Activated CD8-positive, alpha-beta T cell treated with anti-CD3 and anti-CD28 coated beads, Interleukin-2, amount 10 ng/mL, durations not matched to agents 7 days and 5 days (primary cell): ENCODE data around the gene FHIT. TPM values are rescaled to one million over a fixed set of nuclear protein-coding genes. Genes with fewer than 3 reads are reported as not detected.

Source experiments
- ATAC-seq: fragments of 150-1000 bp; cut with Tn5 transposase; one replicate; pipeline ENCODE4 v1.10.0; 2021; ENCODE audit warnings: moderate library complexity
- CTCF ChIA-PET: fragments of 350-600 bp; sonication (Branson Sonifier 250); formaldehyde crosslinking; loops from one replicate; lab custom pipeline; 2021; ENCODE audit warnings: antibody characterized with exemption; lab: Charles Lee
- POLR2A ChIA-PET: fragments of 350-600 bp; sonication (Branson Sonifier 250); formaldehyde crosslinking; loops from one replicate; lab custom pipeline; 2021; ENCODE audit warnings: antibody characterized with exemption; lab: Charles Lee
- DNase-seq: peaks from one replicate; pipeline ENCODE4 v3.0.0-alpha.2; 2020
- H3K27ac Mint-ChIP-seq: one replicate; pipeline ENCODE4 v1.8.0; 2021; ENCODE audit warnings: mild to moderate bottlenecking, mixed read lengths
- H3K27me3 Mint-ChIP-seq: one replicate; pipeline ENCODE4 v1.8.0; 2021; ENCODE audit warnings: low read depth, mixed read lengths
- H3K36me3 Mint-ChIP-seq: one replicate; pipeline ENCODE4 v1.8.0; 2021; ENCODE audit warnings: low read depth, mixed read lengths
- H3K4me1 Mint-ChIP-seq: one replicate; pipeline ENCODE4 v1.8.0; 2021; ENCODE audit warnings: low read depth, mixed read lengths
- H3K4me3 Mint-ChIP-seq: one replicate; pipeline ENCODE4 v1.8.0; 2021; ENCODE audit warnings: mild to moderate bottlenecking, mixed read lengths
- H3K9me3 Mint-ChIP-seq: one replicate; pipeline ENCODE4 v1.8.0; 2022; ENCODE audit warnings: mixed read lengths; ENCODE audit not compliant: insufficient read depth
- total RNA-seq, 2 experiments: library from RNA; stranded (reverse); gene quantifications; one replicate each; pipeline ENCODE4 v1.2.3, GENCODE V29; 2021

Gene FHIT
- total RNA-seq, 2 experiments from 2014 or later = 4.8 TPM

- ATAC-seq = no peak
- no peak for DNase-seq
- no peaks in the 10 kb centered on the region for H3K27me3 Mint-ChIP-seq
- H3K36me3 Mint-ChIP-seq = no peaks in the 10 kb centered on the region
- CTCF ChIA-PET = no interaction called here
- peaks cover 2% of the 10 kb centered on the region for H3K4me1 Mint-ChIP-seq
- H3K4me3 Mint-ChIP-seq = no peak overlapping the region
- POLR2A ChIA-PET = no interaction called here
- peaks cover 5% of the 10 kb centered on the region for H3K9me3 Mint-ChIP-seq
- no peak overlapping the region for H3K27ac Mint-ChIP-seq
These were observed 1343.0 kb downstream of the FHIT start for GRCh38 chr3:59908280-59908679.

DNA sequence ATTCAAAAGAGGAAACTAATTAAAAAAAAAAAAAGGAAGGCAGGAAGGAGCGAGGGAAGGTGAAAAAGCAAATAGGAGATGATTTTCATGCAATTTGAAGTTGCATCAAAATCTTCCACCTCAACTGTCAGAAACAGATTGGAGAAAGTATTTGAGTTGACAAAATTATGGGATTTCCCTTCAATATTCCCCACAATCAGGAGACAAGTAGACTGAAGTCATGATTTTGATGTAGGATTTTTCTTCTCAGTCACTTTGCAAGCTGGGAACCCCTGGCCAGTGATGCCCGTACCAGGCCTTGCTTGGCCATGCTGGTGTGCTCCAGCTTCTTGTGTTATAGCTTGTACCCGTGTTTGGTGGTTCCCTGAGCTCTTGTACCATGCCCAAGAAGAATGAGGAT, 1347.0 kb downstream of the FHIT start:
- Mint-ChIP-seq H3K9me3 (peaks cover 15% of the 10 kb centered on the region), H3K4me3 (no peak overlapping the region), H3K27me3 (no peaks in the 10 kb centered on the region), H3K36me3 (peaks cover 3% of the 10 kb centered on the region), H3K4me1 (peaks cover 2% of the 10 kb centered on the region), H3K27ac (no peak overlapping the region)
- ChIA-PET CTCF (no interaction called here), POLR2A (no interaction called here)
- ATAC-seq (no peak), DNase-seq (no peak)

- H3K36me3 Mint-ChIP-seq = peaks cover 7% of the 10 kb centered on the region
- CTCF ChIA-PET = no interaction called here
- peaks cover 11% of the 10 kb centered on the region for H3K4me1 Mint-ChIP-seq
- no peak overlapping the region for H3K4me3 Mint-ChIP-seq
- H3K27ac Mint-ChIP-seq = no peak overlapping the region
- H3K9me3 Mint-ChIP-seq = peaks cover 15% of the 10 kb centered on the region
- no peaks in the 10 kb centered on the region for H3K27me3 Mint-ChIP-seq
- POLR2A ChIA-PET = no interaction called here
- DNase-seq (no peak), ATAC-seq (no peak)
These were observed 1352.2 kb downstream of the FHIT start for GRCh38 chr3:59899061-59899460.

GRCh38 chr3:59895972-59896371, 1355.3 kb downstream of the FHIT start:
- DNase-seq = no peak

DNA sequence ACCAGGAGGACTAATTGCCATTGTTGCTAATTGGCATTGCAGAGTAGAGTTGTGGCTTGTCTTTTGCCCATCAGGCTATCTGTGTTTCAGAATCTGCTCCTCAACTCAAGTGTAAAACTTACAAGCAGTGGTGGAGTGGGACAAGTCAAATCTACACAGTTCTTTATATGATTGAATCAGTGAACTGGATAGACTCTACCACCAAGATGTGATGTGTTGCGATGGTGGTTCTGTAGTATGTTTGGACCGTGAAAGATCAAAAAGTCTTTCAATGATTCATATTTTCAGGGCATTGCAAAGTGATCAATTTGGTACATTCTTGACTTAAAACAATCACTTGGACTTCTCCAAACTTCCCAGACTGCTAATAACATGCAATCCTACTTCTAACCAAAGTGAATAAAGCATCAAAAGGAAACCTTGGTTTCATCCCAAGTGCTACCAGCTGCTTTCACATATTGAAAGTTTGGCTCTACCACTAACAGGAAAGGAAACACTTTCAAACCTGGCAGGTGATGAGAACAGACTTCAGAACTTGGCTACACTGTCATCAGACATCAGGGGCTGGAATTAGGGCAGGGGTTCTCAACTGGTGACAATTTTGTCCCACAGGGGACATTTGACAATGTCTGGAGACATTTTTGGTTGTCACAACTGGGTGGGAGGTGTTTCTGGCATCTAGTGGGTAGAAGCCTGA, 1356.7 kb downstream of the FHIT start:
- peaks cover 4% of the 10 kb centered on the region for H3K36me3 Mint-ChIP-seq
- no peak for ATAC-seq
- POLR2A ChIA-PET = no interaction called here
- H3K27me3 Mint-ChIP-seq = no peaks in the 10 kb centered on the region
- H3K4me1 Mint-ChIP-seq = peaks cover 11% of the 10 kb centered on the region
- H3K4me3 Mint-ChIP-seq = no peak overlapping the region
- CTCF ChIA-PET = no interaction called here
- H3K27ac Mint-ChIP-seq = no peak overlapping the region
- DNase-seq = no peak
- no peaks in the 10 kb centered on the region for H3K9me3 Mint-ChIP-seq

More at GRCh38 chr3:59895972-59896371, 1355.3 kb downstream of the FHIT start:
- Mint-ChIP-seq H3K4me1 (peaks cover 11% of the 10 kb centered on the region), H3K36me3 (peaks cover 4% of the 10 kb centered on the region), H3K9me3 (no peaks in the 10 kb centered on the region), H3K27ac (no peak overlapping the region), H3K4me3 (no peak overlapping the region), H3K27me3 (no peaks in the 10 kb centered on the region)
- CTCF ChIA-PET = no interaction called here
- POLR2A ChIA-PET = no interaction called here
- no peak for ATAC-seq

- CTCF ChIA-PET = no interaction called here
- Mint-ChIP-seq H3K27ac (no peak overlapping the region), H3K4me3 (no peak overlapping the region), H3K9me3 (no peaks in the 10 kb centered on the region), H3K27me3 (no peaks in the 10 kb centered on the region), H3K36me3 (peaks cover 2% of the 10 kb centered on the region), H3K4me1 (peaks cover 17% of the 10 kb centered on the region)
- no peak for DNase-seq
- POLR2A ChIA-PET = no interaction called here
- ATAC-seq = no peak
These were observed 1360.6 kb downstream of the FHIT start for GRCh38 chr3:59890639-59891038.

GRCh38 chr3:59886790-59887189, 1364.5 kb downstream of the FHIT start:
- Mint-ChIP-seq H3K36me3 (peaks cover 11% of the 10 kb centered on the region), H3K4me1 (peaks cover 24% of the 10 kb centered on the region), H3K27ac (no peak overlapping the region), H3K4me3 (no peak overlapping the region), H3K9me3 (peaks cover 6% of the 10 kb centered on the region), H3K27me3 (no peaks in the 10 kb centered on the region)
- no peak for DNase-seq
- ChIA-PET POLR2A (no interaction called here), CTCF (no interaction called here)
- ATAC-seq = no peak

- ChIA-PET CTCF (interaction anchor here (0.7 kb wide), 1 partner anchor 458 kb away, joined by 4 read pairs; no protein-coding TSS in a partner anchor), POLR2A (no interaction called here)
- Mint-ChIP-seq H3K27me3 (no peaks in the 10 kb centered on the region), H3K36me3 (peaks cover 11% of the 10 kb centered on the region), H3K9me3 (peaks cover 6% of the 10 kb centered on the region), H3K27ac (peak overlapping the region; percentile 26), H3K4me3 (no peak overlapping the region), H3K4me1 (peaks cover 26% of the 10 kb centered on the region)
- ATAC-seq (no peak), DNase-seq (no peak)
These were observed 1365.3 kb downstream of the FHIT start for GRCh38 chr3:59885899-59886400.

DNA sequence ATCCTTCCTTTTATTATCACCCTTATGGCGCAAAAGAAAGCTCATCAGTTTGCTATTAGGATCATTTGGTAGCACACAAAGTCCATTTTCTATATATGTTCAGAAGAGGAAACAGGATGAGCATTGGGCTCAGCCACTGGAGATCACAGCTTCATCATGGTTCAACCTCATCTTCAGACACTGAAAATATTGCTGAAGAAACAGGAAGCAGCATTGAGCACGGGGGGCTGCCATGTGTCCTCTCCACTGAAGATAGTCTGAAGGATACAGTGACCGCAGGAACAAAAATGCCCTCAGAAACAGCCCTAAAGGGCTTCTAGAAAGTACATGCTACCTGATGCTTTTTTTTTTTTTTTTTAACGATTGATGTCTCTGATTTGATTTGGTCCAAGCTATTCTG, 1366.2 kb downstream of the FHIT start:
- no peaks in the 10 kb centered on the region for H3K27me3 Mint-ChIP-seq
- DNase-seq (no peak), ATAC-seq (no peak)
- H3K9me3 Mint-ChIP-seq = peaks cover 6% of the 10 kb centered on the region
- H3K4me1 Mint-ChIP-seq = peaks cover 26% of the 10 kb centered on the region
- CTCF ChIA-PET = interaction anchor here (0.6 to 0.7 kb wide), 2 partner anchors 458 to 661 kb away, joined by 3 to 4 read pairs; no protein-coding TSS in a partner anchor
- peaks cover 11% of the 10 kb centered on the region for H3K36me3 Mint-ChIP-seq
- no peak overlapping the region for H3K4me3 Mint-ChIP-seq
- POLR2A ChIA-PET = no interaction called here
- no peak overlapping the region for H3K27ac Mint-ChIP-seq

- no peak for ATAC-seq
- DNase-seq = no peak
- H3K27ac Mint-ChIP-seq = no peak overlapping the region
- H3K4me3 Mint-ChIP-seq = no peak overlapping the region
- peaks cover 6% of the 10 kb centered on the region for H3K9me3 Mint-ChIP-seq
- ChIA-PET CTCF (no interaction called here), POLR2A (no interaction called here)
- H3K36me3 Mint-ChIP-seq = peaks cover 11% of the 10 kb centered on the region
- H3K27me3 Mint-ChIP-seq = no peaks in the 10 kb centered on the region
- H3K4me1 Mint-ChIP-seq = peaks cover 26% of the 10 kb centered on the region
These were observed 1366.8 kb downstream of the FHIT start for GRCh38 chr3:59884409-59884808.

DNA sequence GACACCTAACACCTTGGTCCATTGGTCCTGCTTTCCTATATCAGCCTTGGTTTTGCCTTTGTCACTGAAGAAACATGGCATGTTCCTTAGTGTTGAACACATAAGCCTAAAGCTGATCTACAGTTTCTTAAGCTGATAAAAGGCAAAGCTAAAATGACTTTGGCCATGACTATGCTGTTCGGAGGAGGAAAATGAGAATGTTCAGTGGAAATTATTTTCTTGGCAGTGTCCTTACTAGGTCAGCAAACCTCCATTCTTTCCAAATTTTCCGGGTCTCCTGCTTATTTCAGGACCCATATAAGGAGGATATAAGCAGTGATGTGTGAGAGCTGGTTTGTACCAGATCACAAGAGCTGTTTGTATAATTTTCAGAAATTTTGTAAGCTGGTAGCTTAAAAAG, 1368.5 kb downstream of the FHIT start:
- ATAC-seq = no peak
- H3K4me3 Mint-ChIP-seq = no peak overlapping the region

DNA sequence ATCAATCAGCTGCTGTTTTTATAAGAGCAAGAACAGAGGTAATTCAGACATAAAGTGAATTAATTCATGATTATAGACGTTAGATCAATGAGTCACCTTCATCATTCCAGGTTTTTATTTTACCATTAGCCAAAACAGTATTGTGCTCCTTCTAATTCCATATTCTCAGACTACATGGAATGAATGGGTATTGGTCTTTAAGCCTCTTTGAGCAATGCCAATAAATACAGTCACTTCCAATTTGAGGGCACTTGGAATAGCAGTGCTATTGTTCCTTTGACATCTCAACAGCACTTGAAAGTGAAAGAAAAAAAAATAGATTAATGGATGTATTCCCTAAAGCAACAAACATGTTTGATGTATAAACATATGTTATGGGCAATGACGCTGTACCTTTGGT, 1370.5 kb downstream of the FHIT start:
- Mint-ChIP-seq H3K27ac (no peak overlapping the region), H3K36me3 (peaks cover 10% of the 10 kb centered on the region), H3K9me3 (peaks cover 6% of the 10 kb centered on the region), H3K4me3 (no peak overlapping the region), H3K4me1 (peaks cover 22% of the 10 kb centered on the region), H3K27me3 (no peaks in the 10 kb centered on the region)
- ChIA-PET POLR2A (no interaction called here), CTCF (no interaction called here)
- ATAC-seq = no peak
- DNase-seq = no peak

More for the DNA sequence above, 1368.5 kb downstream of the FHIT start:
- CTCF ChIA-PET = no interaction called here
- POLR2A ChIA-PET = no interaction called here
- no peak for DNase-seq
- H3K4me1 Mint-ChIP-seq = peaks cover 31% of the 10 kb centered on the region
- no peaks in the 10 kb centered on the region for H3K27me3 Mint-ChIP-seq
- H3K36me3 Mint-ChIP-seq = peaks cover 11% of the 10 kb centered on the region
- H3K9me3 Mint-ChIP-seq = peaks cover 6% of the 10 kb centered on the region
- no peak overlapping the region for H3K27ac Mint-ChIP-seq
